IMR-90 (cell line): Measurements from ENCODE around the gene STK33. TPM values are rescaled to one million over a fixed set of nuclear protein-coding genes. Genes with fewer than 3 reads are reported as not detected.

Source experiments
- ATAC-seq: fragments of 200-7000 bp; cut with Tn5 transposase; 2 replicates; pipeline ENCODE4 v1.9.1; 2020; ENCODE audit warnings: low read depth, mild to moderate bottlenecking, moderate library complexity
- BruUV-seq: library from RNA; stranded (reverse); fragments of 400-500 nt; replicated peaks from 2 replicates; lab custom pipeline; 2021; lab: Mats Ljungman, UMichigan
- CTCF ChIA-PET: fragments of 300-600 bp; formaldehyde crosslinking; extraction: SDS; loops from one replicate; lab custom pipeline; 2021; ENCODE audit warnings: antibody characterized with exemption; lab: Yijun Ruan, JAX
- POLR2A ChIA-PET: fragments of 300-600 bp; sonication (Branson Sonifier 250); formaldehyde crosslinking; loops from one replicate; lab custom pipeline; 2022; ENCODE audit warnings: antibody characterized with exemption; ENCODE audit not compliant: unreplicated experiment; lab: Charles Lee
- DNase-seq: peaks from one replicate; pipeline ENCODE4 v3.0.0; 2013
- H2AFZ ChIP-seq: replicated peaks from 2 replicates; pipeline ENCODE3; 2013; ENCODE audit warnings: low read length, mild to moderate bottlenecking; ENCODE audit not compliant: poor library complexity
- H2AK5ac ChIP-seq: 2 replicates; pipeline ENCODE4 v1.6.1; 2013; ENCODE audit warnings: low read depth, low read length, inconsistent platforms
- H2AK9ac ChIP-seq: replicated peaks from 2 replicates; pipeline ENCODE3; 2013; ENCODE audit warnings: mild to moderate bottlenecking, low read depth, low read length, moderate library complexity; ENCODE audit not compliant: poor library complexity
- H2BK120ac ChIP-seq: 2 replicates; pipeline ENCODE4 v1.6.1; 2013; ENCODE audit warnings: low read depth, low read length, inconsistent platforms
- H2BK15ac ChIP-seq: 3 replicates; pipeline ENCODE4 v1.6.1; 2013; ENCODE audit warnings: low read depth, low read length, inconsistent platforms
- H2BK20ac ChIP-seq: 2 replicates; pipeline ENCODE4 v1.6.1; 2013; ENCODE audit warnings: low read depth, mild to moderate bottlenecking, inconsistent platforms, low read length, moderate library complexity
- H2BK5ac ChIP-seq: 2 replicates; pipeline ENCODE4 v1.6.1; 2013; ENCODE audit warnings: mild to moderate bottlenecking, low read depth, low read length, inconsistent platforms; ENCODE audit not compliant: poor library complexity, severe bottlenecking
- H3K14ac ChIP-seq: replicated peaks from 2 replicates; pipeline ENCODE4 v1.6.1; 2013; ENCODE audit warnings: low read depth, low read length, inconsistent platforms
- H3K18ac ChIP-seq: 2 replicates; pipeline ENCODE4 v1.6.1; 2013; ENCODE audit warnings: low read depth, low read length, control low read depth
- H3K23ac ChIP-seq: 2 replicates; pipeline ENCODE4 v1.6.1; 2013; ENCODE audit warnings: low read depth, low read length, inconsistent platforms
- H3K27ac ChIP-seq: 2 replicates; pipeline ENCODE4 v1.5.1; 2013; ENCODE audit warnings: mild to moderate bottlenecking, control low read depth, low read length; ENCODE audit not compliant: insufficient read depth
- H3K27me3 ChIP-seq: 2 replicates; pipeline ENCODE4 v1.6.1; 2013; ENCODE audit warnings: low read length; ENCODE audit not compliant: control insufficient read depth, insufficient read depth
- H3K36me3 ChIP-seq: 2 replicates; pipeline ENCODE4 v1.6.1; 2013; ENCODE audit warnings: low read length, mixed read lengths; ENCODE audit not compliant: control insufficient read depth, insufficient read depth
- H3K4ac ChIP-seq: 2 replicates; pipeline ENCODE4 v1.6.1; 2013; ENCODE audit warnings: low read depth, low read length, inconsistent platforms
- H3K4me1 ChIP-seq: 2 replicates; pipeline ENCODE4 v1.6.1; 2013; ENCODE audit warnings: low read length, mixed read lengths; ENCODE audit not compliant: control insufficient read depth, insufficient read depth
- H3K4me2 ChIP-seq: 2 replicates; pipeline ENCODE4 v1.6.1; 2013; ENCODE audit warnings: low read depth, mild to moderate bottlenecking, control low read depth, low read length, moderate library complexity
- H3K4me3 ChIP-seq: 2 replicates; pipeline ENCODE4 v1.5.1; 2013; ENCODE audit warnings: low read depth, mild to moderate bottlenecking, control low read depth, low read length, moderate library complexity; ENCODE audit not compliant: insufficient read depth
- H3K56ac ChIP-seq: 2 replicates; pipeline ENCODE4 v1.6.1; 2013; ENCODE audit warnings: low read length, inconsistent platforms; ENCODE audit not compliant: insufficient read depth; ENCODE audit errors: extremely low read depth
- H3K79me1 ChIP-seq, 2 experiments: 2 replicates each; pipeline ENCODE4 v1.6.1; 2013; ENCODE audit warnings: low read length in 2 of 2, inconsistent platforms in 1 of 2, low read depth in 1 of 2
- H3K9ac ChIP-seq: 2 replicates; pipeline ENCODE4 v1.6.1; 2013; ENCODE audit warnings: low read depth, low read length, control low read depth
- H3K9me1 ChIP-seq: 2 replicates; pipeline ENCODE4 v1.6.1; 2013; ENCODE audit warnings: low read length, inconsistent platforms; ENCODE audit not compliant: insufficient read depth
- H3K9me3 ChIP-seq: 2 replicates; pipeline ENCODE4 v1.6.1; 2013; ENCODE audit warnings: low read length; ENCODE audit not compliant: control insufficient read depth, insufficient read depth
- H4K20me1 ChIP-seq: 2 replicates; pipeline ENCODE4 v1.6.1; 2013; ENCODE audit warnings: low read length, inconsistent platforms; ENCODE audit not compliant: insufficient read depth
- H4K5ac ChIP-seq: 2 replicates; pipeline ENCODE4 v1.6.1; 2013; ENCODE audit warnings: mild to moderate bottlenecking, low read depth, low read length, control low read depth
- H4K8ac ChIP-seq, 2 experiments: 2 replicates each; pipeline ENCODE4 v1.6.1; 2013; ENCODE audit warnings: low read depth in 2 of 2, low read length in 2 of 2, control low read depth in 1 of 2, inconsistent platforms in 1 of 2
- H4K91ac ChIP-seq: 2 replicates; pipeline ENCODE4 v1.6.1; 2013; ENCODE audit warnings: low read depth, low read length, inconsistent platforms; ENCODE audit not compliant: insufficient read depth
- BHLHE40 ChIP-seq: fragments of 150-350 bp; IDR thresholded peaks from 2 replicates; pipeline ENCODE4 v1.6.1; 2016; ENCODE audit warnings: mild to moderate bottlenecking, low read depth, low read length
- CEBPB ChIP-seq: IDR thresholded peaks from 2 replicates; pipeline ENCODE4 v1.6.1; 2012; ENCODE audit warnings: low read depth, low read length, improper control_type of control experiment
- CHD1 ChIP-seq: IDR thresholded peaks from 2 replicates; pipeline ENCODE4 v1.6.1; 2012; ENCODE audit warnings: low read depth, low read length, improper control_type of control experiment
- ELK1 ChIP-seq: fragments of 150-350 bp; IDR thresholded peaks from 2 replicates; pipeline ENCODE4 v1.6.1; 2016; ENCODE audit warnings: low read depth, mild to moderate bottlenecking, low read length, moderate library complexity, borderline replicate concordance
- FOS ChIP-seq: fragments of 150-350 bp; IDR thresholded peaks from 2 replicates; pipeline ENCODE4 v1.6.1; 2016; ENCODE audit warnings: low read depth, low read length
- RCOR1 ChIP-seq: IDR thresholded peaks from 2 replicates; pipeline ENCODE4 v1.6.1; 2012; ENCODE audit warnings: mild to moderate bottlenecking, low read length, improper control_type of control experiment; ENCODE audit not compliant: insufficient replicate concordance
- RFX5 ChIP-seq: IDR thresholded peaks from 2 replicates; pipeline ENCODE4 v1.8.0; 2012; ENCODE audit warnings: low read depth, mild to moderate bottlenecking, low read length, moderate library complexity
- SMC3 ChIP-seq: fragments of 150-350 bp; IDR thresholded peaks from 2 replicates; pipeline ENCODE4 v1.6.1; 2016; ENCODE audit warnings: low read depth, mild to moderate bottlenecking, antibody characterized with exemption, low read length, moderate library complexity
- WGBS, 2 experiments: methylation state at CpG; one replicate each; pipeline versions ENCODE4 v1.1.5 to v1.1.7; 2013; ENCODE audit warnings: missing lambda C conversion rate in 2 of 2; ENCODE audit not compliant: insufficient read length in 1 of 2; ENCODE audit errors: extremely low coverage in 2 of 2; 5-methylcytosine and 5-hydroxymethylcytosine counted together
- dilution Hi-C: fragments of 300-500 bp; cut with HindIII; formaldehyde crosslinking; loops from one replicate; pipeline ENCODE4 v1.14.3; 2018; ENCODE audit warnings: low sequenced_read_pairs; ENCODE audit not compliant: unreplicated experiment
- in situ Hi-C: fragments of 300-500 bp; cut with MboI; formaldehyde crosslinking; loops from 3 replicates; pipeline ENCODE4 v1.14.3; 2019; ENCODE audit warnings: low sequenced_read_pairs, inconsistent platforms, mixed read lengths
- intact Hi-C: fragments of 100-400 bp; cut with micrococcal nuclease; formaldehyde crosslinking; loops from 2 replicates; pipeline ENCODE4 v1.10.0; 2022
- polyA plus RNA-seq, 3 experiments: library from polyadenylated mRNA; depleted of rRNA; stranded (reverse); fragments of >200 nt; gene quantifications; 2 replicates each; pipeline ENCODE4 v1.2.3, GENCODE V29; 2012; ENCODE audit warnings: low replicate concordance in 1 of 3
- total RNA-seq: library from RNA; depleted of rRNA; stranded (reverse); fragments of >200 nt; gene quantifications from 2 replicates; pipeline ENCODE4 v1.2.3, GENCODE V29; 2012
- TF ChIP-seq, protein P1 (sequence below): conservative IDR thresholded peaks from 2 replicates; pipeline ENCODE4 v1.5.1; 2012; ENCODE audit warnings: mild to moderate bottlenecking, low read depth, low read length, improper control_type of control experiment

Gene STK33
- total and polyA plus RNA-seq, 2 of the 4 experiments (the other 2 are of a cell fraction), result 2.3 to 2.6 TPM

GRCh38 chr11:8362899-8363298, 231.1 kb downstream of the STK33 start:
- Histone ChIP-seq H3K4ac (no peak overlapping the region), H2AFZ (no peak overlapping the region), H4K5ac (no peak overlapping the region), H3K18ac (no peak overlapping the region), H3K9ac (no peak overlapping the region), H3K9me3 (no peaks in the 10 kb centered on the region), H3K4me2 (no peak overlapping the region), H2AK9ac (no peak overlapping the region), H4K8ac (no peak overlapping the region), H3K79me1 (no peaks in the 10 kb centered on the region), H2BK5ac (no peak overlapping the region), H3K27ac (no peak overlapping the region), H3K4me3 (no peak overlapping the region), H3K14ac (no peak overlapping the region), H2BK15ac (no peak overlapping the region), H4K20me1 (no peaks in the 10 kb centered on the region), H3K36me3 (no peaks in the 10 kb centered on the region), H3K27me3 (peaks cover 21% of the 10 kb centered on the region), H3K56ac (no peak overlapping the region), H3K4me1 (no peaks in the 10 kb centered on the region), H2BK20ac (no peak overlapping the region), H3K23ac (no peak overlapping the region), H2AK5ac (no peak overlapping the region), H4K91ac (no peak overlapping the region), H2BK120ac (no peak overlapping the region), H3K9me1 (no peaks in the 10 kb centered on the region)
- ChIA-PET CTCF (interaction anchor here (0.6 kb wide), 1 partner anchor 242 kb away, joined by 3 read pairs; no protein-coding TSS in a partner anchor), POLR2A (no interaction called here)
- in situ Hi-C loops (no loop called here), dilution Hi-C loops (no loop called here), intact Hi-C loops (no loop called here)
- WGBS, 2 experiments, result 56% methylated on average over 3 of the region's 8 CpGs; no CpG with 5 or more reads in 1 of the 2 experiments
- ATAC-seq (no peak), DNase-seq (no peak)
- no TSS peak for BruUV-seq
- TF ChIP-seq SMC3, result no peak
- no peak for TF ChIP-seq BHLHE40
- no peak for TF ChIP-seq CHD1
- TF ChIP-seq RFX5, result no peak
- TF ChIP-seq CEBPB, result no peak
- TF ChIP-seq, protein P1, sequence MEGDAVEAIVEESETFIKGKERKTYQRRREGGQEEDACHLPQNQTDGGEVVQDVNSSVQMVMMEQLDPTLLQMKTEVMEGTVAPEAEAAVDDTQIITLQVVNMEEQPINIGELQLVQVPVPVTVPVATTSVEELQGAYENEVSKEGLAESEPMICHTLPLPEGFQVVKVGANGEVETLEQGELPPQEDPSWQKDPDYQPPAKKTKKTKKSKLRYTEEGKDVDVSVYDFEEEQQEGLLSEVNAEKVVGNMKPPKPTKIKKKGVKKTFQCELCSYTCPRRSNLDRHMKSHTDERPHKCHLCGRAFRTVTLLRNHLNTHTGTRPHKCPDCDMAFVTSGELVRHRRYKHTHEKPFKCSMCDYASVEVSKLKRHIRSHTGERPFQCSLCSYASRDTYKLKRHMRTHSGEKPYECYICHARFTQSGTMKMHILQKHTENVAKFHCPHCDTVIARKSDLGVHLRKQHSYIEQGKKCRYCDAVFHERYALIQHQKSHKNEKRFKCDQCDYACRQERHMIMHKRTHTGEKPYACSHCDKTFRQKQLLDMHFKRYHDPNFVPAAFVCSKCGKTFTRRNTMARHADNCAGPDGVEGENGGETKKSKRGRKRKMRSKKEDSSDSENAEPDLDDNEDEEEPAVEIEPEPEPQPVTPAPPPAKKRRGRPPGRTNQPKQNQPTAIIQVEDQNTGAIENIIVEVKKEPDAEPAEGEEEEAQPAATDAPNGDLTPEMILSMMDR, result no peak
- TF ChIP-seq ELK1, result no peak
- TF ChIP-seq FOS, result no peak
- TF ChIP-seq RCOR1, result no peak
